GM23338 (cell line): Measurements from ENCODE around the gene PPP1CA.
A peak's percentile ranks its signal among the peaks of the same experiment; 100 is the strongest.

Experiments used
- CREB1 ChIP-seq: fragments of 250-450 bp; sonication (Bioruptor Pico); IDR thresholded peaks from 2 replicates; pipeline ENCODE4 v1.5.0; 2020; ENCODE audit warnings: low read depth, mild to moderate bottlenecking, moderate library complexity
- CTCF ChIP-seq, 2 experiments: fragments of 200-600 bp in 1 of 2; sonication (generic) in 1 of 2; conservative IDR thresholded peaks; 2 replicates each; pipeline versions ENCODE4 v1.5.1 to v1.6.1; 2016 to 2017; ENCODE audit warnings: antibody characterized with exemption in 2 of 2, low read depth in 2 of 2, mild to moderate bottlenecking in 2 of 2, moderate library complexity in 1 of 2
- ETS1 ChIP-seq: IDR thresholded peaks from 2 replicates; pipeline ENCODE4 v1.6.1; 2016; ENCODE audit warnings: antibody characterized with exemption
- EZH2 ChIP-seq: fragments of 200-600 bp; sonication (generic); IDR thresholded peaks from one replicate; pipeline ENCODE4 v1.8.0; 2017; ENCODE audit warnings: antibody characterized with exemption, mild to moderate bottlenecking, low read depth; ENCODE audit not compliant: unreplicated experiment
- EZH2phosphoT487 ChIP-seq: fragments of 200-600 bp; sonication (generic); IDR thresholded peaks from one replicate; pipeline ENCODE4 v1.8.1; 2018; ENCODE audit warnings: antibody characterized with exemption; ENCODE audit not compliant: unreplicated experiment
- JUNB ChIP-seq: IDR thresholded peaks from one replicate; pipeline ENCODE4 v1.6.1; 2016; ENCODE audit warnings: antibody characterized with exemption; ENCODE audit not compliant: unreplicated experiment
- NANOG ChIP-seq: IDR thresholded peaks from 2 replicates; pipeline ENCODE4 v1.6.1; 2016; ENCODE audit warnings: antibody characterized with exemption, borderline replicate concordance
- POLR2AphosphoS5 ChIP-seq: IDR thresholded peaks from 2 replicates; pipeline ENCODE4 v1.6.1; 2016; ENCODE audit warnings: antibody characterized with exemption, low read depth
- ZNF114 ChIP-seq: fragments of 250-450 bp; sonication (Bioruptor Pico); IDR thresholded peaks from 2 replicates; pipeline ENCODE4 v1.5.0; 2020; ENCODE audit warnings: mild to moderate bottlenecking, moderate library complexity
- TF ChIP-seq, protein P1 (sequence below): IDR thresholded peaks from one replicate; pipeline ENCODE4 v1.6.1; 2018; ENCODE audit warnings: antibody characterized with exemption; ENCODE audit not compliant: unreplicated experiment

DNA sequence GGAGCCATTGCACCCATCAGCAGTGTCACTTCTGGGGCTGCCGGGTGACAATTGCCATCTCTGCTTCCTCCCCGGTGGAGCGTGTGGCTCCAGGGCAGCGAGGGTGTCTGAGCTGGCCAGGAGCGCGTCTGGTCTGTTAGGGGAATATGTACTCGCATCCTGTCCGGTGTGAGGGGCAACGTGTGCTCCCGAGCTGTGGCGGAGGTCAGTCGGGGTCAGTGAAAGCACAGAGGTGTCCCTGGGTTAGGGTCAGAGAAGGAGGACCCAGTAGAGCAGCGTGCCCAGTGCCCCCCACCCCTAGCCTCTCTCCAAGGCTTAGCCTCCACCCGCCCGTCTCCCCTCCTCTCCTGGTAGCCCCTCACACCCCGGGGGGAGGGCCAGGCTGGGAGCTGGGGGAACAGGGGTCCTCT is 29.7 kb downstream of the PPP1CA start:
- TF ChIP-seq POLR2AphosphoS5, result no peak
- TF ChIP-seq CTCF (conservative IDR thresholded peaks at IDR 0.05; ENCODE audit: low read depth in 2 of 2), result no peak
- peak; percentile 58 for TF ChIP-seq EZH2
- TF ChIP-seq, protein P1, sequence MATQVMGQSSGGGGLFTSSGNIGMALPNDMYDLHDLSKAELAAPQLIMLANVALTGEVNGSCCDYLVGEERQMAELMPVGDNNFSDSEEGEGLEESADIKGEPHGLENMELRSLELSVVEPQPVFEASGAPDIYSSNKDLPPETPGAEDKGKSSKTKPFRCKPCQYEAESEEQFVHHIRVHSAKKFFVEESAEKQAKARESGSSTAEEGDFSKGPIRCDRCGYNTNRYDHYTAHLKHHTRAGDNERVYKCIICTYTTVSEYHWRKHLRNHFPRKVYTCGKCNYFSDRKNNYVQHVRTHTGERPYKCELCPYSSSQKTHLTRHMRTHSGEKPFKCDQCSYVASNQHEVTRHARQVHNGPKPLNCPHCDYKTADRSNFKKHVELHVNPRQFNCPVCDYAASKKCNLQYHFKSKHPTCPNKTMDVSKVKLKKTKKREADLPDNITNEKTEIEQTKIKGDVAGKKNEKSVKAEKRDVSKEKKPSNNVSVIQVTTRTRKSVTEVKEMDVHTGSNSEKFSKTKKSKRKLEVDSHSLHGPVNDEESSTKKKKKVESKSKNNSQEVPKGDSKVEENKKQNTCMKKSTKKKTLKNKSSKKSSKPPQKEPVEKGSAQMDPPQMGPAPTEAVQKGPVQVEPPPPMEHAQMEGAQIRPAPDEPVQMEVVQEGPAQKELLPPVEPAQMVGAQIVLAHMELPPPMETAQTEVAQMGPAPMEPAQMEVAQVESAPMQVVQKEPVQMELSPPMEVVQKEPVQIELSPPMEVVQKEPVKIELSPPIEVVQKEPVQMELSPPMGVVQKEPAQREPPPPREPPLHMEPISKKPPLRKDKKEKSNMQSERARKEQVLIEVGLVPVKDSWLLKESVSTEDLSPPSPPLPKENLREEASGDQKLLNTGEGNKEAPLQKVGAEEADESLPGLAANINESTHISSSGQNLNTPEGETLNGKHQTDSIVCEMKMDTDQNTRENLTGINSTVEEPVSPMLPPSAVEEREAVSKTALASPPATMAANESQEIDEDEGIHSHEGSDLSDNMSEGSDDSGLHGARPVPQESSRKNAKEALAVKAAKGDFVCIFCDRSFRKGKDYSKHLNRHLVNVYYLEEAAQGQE, result no peak
- no peak for TF ChIP-seq NANOG
- TF ChIP-seq CREB1 (CRISPR knock-in tag), result no peak
- TF ChIP-seq EZH2phosphoT487, result no peak
- TF ChIP-seq ZNF114 (CRISPR knock-in tag), result no peak
- no peak for TF ChIP-seq ETS1
- TF ChIP-seq JUNB, result no peak
